Measurements from ENCODE around the gene EXD3. TPM values are rescaled to one million over a fixed set of nuclear protein-coding genes. Genes with fewer than 3 reads are reported as not detected.

EXD3 gene
- total RNA-seq, 1 experiment from 2014 or later: 15.3 TPM

DNA sequence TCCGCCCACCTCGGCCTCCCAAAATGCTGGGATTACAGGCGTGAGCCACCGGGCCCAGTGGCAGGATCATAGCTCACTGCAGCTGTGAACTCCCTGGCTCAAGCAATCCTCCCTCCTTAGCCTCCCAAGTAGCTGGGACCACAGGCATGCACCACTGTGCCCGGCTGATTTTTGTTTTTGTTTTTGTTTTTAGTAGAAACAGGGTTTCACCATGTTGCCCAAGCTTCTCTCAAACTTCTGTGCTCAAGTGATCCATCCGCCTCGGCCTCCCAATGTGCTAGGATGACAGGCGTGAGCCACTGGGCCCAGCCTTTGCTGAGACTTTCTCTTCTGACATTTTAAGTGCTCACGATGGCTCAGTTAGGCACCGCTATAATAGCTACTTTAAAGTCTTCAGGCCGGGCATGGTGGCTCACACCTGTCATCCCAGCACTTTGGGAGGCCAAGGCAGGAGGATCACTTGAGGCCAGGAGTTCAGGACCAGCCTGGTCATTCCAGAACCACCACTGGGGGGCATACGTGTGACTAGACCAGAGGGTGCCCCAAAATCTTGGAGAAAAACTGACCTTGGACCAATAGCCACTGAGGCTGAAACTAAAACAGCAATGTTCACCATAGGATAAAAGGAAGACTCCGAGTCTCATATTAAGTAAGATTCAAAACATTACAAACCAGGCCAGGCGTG lies 21.3 kb upstream of the EXD3 start:
- H3K27ac Mint-ChIP-seq: no peak overlapping the region
- Histone ChIP-seq H3K79me2 (ENCODE audit: insufficient read depth, low read length) (no peaks in the 10 kb centered on the region), H4K91ac (ENCODE audit: insufficient read length, low read depth, low read length) (no peak overlapping the region), H2BK12ac (ENCODE audit: insufficient read length, low read depth, low read length) (no peak overlapping the region), H4K8ac (replicated peaks; ENCODE audit: insufficient read length, low read depth, low read length) (no peak overlapping the region), H2BK120ac (ENCODE audit: low read depth, low read length, poor library complexity, severe bottlenecking) (no peak overlapping the region), H3K27ac (ENCODE audit: insufficient read length, low read depth, low read length) (no peak overlapping the region), H3K9ac (ENCODE audit: extremely low read depth, insufficient read length, low read length) (no peak overlapping the region), H3K23ac (ENCODE audit: insufficient read length, low read depth, low read length) (no peak overlapping the region), H3K56ac (ENCODE audit: insufficient read length, low read depth, low read length) (no peak overlapping the region), H3T11ph (ENCODE audit: low read length) (no peak overlapping the region), H3K4ac (ENCODE audit: low read depth, low read length) (no peak overlapping the region), H2BK5ac (ENCODE audit: insufficient read length, low read length) (no peak overlapping the region), H3K4me1 (ENCODE audit: insufficient read depth, low read length) (no peaks in the 10 kb centered on the region), H3K23me2 (ENCODE audit: insufficient read length, low read depth, low read length, poor library complexity, severe bottlenecking) (no peaks in the 10 kb centered on the region), H2AK5ac (ENCODE audit: insufficient read length, low read length) (no peak overlapping the region), H3K14ac (ENCODE audit: insufficient read depth, low read length) (no peak overlapping the region), H3K18ac (ENCODE audit: insufficient read length, low read depth, low read length) (no peak overlapping the region), H3K9me3 (ENCODE audit: control insufficient read depth, low read depth, low read length) (no peaks in the 10 kb centered on the region), H3K4me2 (ENCODE audit: insufficient read depth, insufficient read length, low read length) (no peak overlapping the region), H4K5ac (ENCODE audit: insufficient read length, low read depth, low read length) (no peak overlapping the region), H2AFZ (ENCODE audit: low read length) (no peak overlapping the region), H3K79me1 (ENCODE audit: insufficient read depth, low read depth, low read length, poor library complexity, severe bottlenecking) (no peaks in the 10 kb centered on the region), H3K27me3 (ENCODE audit: insufficient read depth, low read length) (no peaks in the 10 kb centered on the region), H4K20me1 (ENCODE audit: control insufficient read depth, insufficient read depth, insufficient read length) (no peaks in the 10 kb centered on the region), H2BK20ac (ENCODE audit: low read depth, low read length, poor library complexity, severe bottlenecking) (no peak overlapping the region), H2BK15ac (ENCODE audit: low read depth, low read length) (no peak overlapping the region)
- H3K36me3 Mint-ChIP-seq (ENCODE audit: insufficient read depth in 1 of 3, low read depth in 3 of 3): no peaks in the 10 kb centered on the region; a peak in 2 of 7 replicates
- peaks cover 20% of the 10 kb centered on the region for H3K27me3 Mint-ChIP-seq (ENCODE audit: low read depth)
- H3K4me1 Mint-ChIP-seq: peaks cover 7 to 12% of the 10 kb centered on the region in 2 experiments
- 0 out of 5 replicates have a peak, but pooled peaks cover 0 to 1% of the 10 kb centered on the region in 2 experiments for H3K9me3 Mint-ChIP-seq
- H3K4me3 Mint-ChIP-seq: no peak overlapping the region
- no CpG with 5 or more reads among the region's 14 CpGs for WGBS (ENCODE audit: extremely low coverage, insufficient read length, low lambda C conversion rate)
- peak; percentile 20; the same call in 1 of the 3 replicates for TF ChIP-seq CTCF (conservative IDR thresholded peaks at IDR 0.05)
- DNase-seq: no peak
